ENCODE results near the gene DYSF.

DNA sequence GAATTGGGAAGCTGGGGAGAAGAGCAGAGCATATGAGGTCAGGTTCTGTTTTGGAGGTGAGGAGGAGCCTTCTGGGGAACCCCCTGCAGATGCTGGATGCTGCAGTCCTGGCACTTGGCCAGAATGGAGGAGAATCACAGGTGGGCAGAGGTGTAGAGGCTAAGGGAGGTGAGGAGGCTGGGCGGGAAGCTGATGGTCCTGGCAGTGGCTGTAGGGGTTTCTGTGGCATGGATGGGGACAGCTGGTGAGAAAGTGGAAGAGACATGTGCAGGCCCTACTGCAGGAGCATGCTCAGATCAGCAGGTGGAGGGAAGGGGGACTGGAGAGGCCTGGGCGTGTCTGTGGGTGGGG is 101.3 kb downstream of the DYSF start:
- TF ChIP-seq POLR2A (IDR thresholded peaks at IDR 0.05): no peak
- TF ChIP-seq, protein P1, sequence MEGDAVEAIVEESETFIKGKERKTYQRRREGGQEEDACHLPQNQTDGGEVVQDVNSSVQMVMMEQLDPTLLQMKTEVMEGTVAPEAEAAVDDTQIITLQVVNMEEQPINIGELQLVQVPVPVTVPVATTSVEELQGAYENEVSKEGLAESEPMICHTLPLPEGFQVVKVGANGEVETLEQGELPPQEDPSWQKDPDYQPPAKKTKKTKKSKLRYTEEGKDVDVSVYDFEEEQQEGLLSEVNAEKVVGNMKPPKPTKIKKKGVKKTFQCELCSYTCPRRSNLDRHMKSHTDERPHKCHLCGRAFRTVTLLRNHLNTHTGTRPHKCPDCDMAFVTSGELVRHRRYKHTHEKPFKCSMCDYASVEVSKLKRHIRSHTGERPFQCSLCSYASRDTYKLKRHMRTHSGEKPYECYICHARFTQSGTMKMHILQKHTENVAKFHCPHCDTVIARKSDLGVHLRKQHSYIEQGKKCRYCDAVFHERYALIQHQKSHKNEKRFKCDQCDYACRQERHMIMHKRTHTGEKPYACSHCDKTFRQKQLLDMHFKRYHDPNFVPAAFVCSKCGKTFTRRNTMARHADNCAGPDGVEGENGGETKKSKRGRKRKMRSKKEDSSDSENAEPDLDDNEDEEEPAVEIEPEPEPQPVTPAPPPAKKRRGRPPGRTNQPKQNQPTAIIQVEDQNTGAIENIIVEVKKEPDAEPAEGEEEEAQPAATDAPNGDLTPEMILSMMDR (IDR thresholded peaks at IDR 0.05): no peak

Measured in Peyer's patch (tissue), 4 donors.